ENCODE results near the gene PFDN6.
"Not testable (repeated sequence)": the region's sequence is repeated elsewhere in the genome, so short reads cannot be mapped to it uniquely, and the experiment has no call there.

GRCh38 chr6:33285214-33285613, 4.2 kb upstream of the PFDN6 start:
- not testable (repeated sequence) for TF ChIP-seq CTCF (conservative IDR thresholded peaks at IDR 0.05; ENCODE audit: low read depth, low read length); EZH2 (IDR thresholded peaks at IDR 0.05; ENCODE audit: borderline replicate concordance, low read depth, low read length, poor library complexity, severe bottlenecking)
